HCEC 1CT (cell line): ENCODE results near the gene NRCAM.
A peak's percentile ranks its signal among the peaks of the same experiment; 100 is the strongest.

ENCODE experiments used
- DNase-seq: peaks from one replicate; pipeline ENCODE4 v3.0.0-alpha.2; 2017

The NRCAM gene

GRCh38 chr7:108423089-108423989, 32.9 kb downstream of the NRCAM start:
- no peak for DNase-seq

DNA sequence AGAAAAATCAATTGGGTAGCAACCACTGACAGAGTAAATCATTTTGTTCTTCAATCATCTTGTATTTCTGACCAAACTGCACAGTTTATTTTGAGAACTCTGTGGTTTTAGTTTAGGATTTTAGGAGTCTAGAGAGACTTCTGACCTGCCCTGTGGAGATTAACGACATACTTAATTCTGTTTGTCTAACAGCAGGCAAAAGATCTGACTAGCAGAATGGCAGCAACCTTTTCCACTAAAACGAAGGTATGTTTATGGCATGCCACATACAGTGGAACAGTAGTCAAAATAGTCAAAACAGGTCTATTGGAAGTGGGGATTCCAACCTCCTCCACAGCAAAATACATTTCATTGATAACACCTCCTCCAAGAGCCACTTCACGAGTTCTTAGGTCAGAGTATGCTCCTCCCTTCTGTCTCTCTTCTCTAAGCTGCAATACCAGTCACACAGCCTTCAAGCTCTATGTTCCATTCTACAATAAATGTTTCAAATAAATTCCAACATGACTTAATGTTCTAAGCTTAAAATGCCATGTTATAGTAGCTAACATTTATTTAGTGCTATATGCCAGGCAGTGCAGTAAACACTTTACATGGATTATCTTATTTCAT, 34.4 kb downstream of the NRCAM start:
- DNase-seq = no peak

GRCh38 chr7:108419961-108420908, 36.0 kb downstream of the NRCAM start:
- no peak for DNase-seq

DNA sequence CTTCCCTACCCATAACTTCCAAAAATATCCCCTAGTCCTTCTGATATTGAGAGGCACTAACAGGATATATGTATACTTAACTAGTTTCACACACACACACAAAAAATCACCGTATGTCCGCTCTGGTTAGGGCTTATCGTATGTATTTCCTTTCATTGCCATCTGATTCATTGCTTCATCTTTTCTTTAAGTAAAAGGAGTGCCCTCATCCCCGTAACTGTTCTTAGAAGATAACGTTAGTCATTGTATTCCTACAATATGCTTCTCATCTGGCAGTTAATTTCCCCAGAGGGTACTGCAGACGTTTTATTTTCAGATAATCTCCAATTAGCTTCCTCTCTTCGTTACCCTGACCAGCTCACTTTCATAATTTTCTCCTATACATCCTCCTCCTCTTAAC, 37.3 kb downstream of the NRCAM start:
- no peak for DNase-seq

GRCh38 chr7:108417926-108418325, 38.3 kb downstream of the NRCAM start:
- no peak for DNase-seq

- DNase-seq = no peak
Observed at GRCh38 chr7:108417144-108417543, 39.1 kb downstream of the NRCAM start.

DNA sequence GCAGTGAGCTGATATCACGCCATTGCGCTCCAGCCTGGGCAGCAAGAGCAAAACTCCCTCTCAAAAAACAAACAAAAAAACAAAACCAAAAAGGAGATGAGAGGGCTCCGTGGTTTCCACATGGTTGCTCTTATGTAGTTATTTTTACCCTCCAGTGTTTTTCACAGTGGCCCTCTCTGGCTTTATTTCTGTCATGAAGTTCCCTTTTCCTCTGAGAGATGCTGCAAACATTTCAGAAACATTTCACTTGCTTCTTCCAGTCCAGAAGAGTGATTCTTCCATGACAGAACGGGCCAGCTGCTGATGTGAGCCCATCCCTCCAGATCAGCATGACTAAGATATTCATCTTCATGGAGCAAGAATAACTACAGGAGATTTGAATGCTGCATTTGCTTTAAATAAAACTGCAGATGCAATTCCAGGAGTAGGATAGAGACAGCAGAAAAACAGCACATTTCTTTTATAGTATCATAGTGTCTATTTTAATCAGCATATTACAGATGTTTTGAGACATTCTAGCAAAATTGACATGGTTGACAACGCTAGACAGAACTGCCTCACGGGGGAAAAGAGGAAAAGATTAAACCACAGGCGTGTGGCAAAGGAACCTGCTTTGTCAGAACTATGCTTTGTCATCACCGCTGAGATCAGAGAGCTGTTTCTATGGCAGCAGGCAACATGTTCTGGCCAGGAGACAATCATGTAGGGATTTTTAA, 40.3 kb downstream of the NRCAM start:
- DNase-seq = peak; percentile 32

DNA sequence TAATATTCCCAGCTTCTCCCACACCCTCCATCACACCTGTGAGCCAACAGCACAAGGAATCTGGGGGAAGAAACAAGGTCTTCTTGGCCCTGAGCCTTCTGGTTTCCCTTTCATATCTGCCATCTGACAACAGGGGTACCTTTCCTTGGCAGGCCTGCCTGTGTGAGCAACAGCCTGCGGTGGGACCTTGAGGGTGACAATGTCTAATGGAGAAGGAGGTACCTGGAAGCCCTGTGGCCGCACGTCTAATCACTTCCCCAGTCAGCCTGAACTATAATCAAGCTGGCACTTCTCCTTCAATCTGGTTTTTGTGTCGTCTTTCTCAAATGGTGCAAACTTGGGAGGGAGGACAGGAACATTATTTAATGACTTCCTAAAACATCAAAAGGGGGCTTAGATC, 41.2 kb downstream of the NRCAM start:
- DNase-seq = no peak

GRCh38 chr7:108413782-108414492, 42.3 kb downstream of the NRCAM start:
- DNase-seq = peak; percentile 67

GRCh38 chr7:108413337-108413736, 42.9 kb downstream of the NRCAM start:
- no peak for DNase-seq

- DNase-seq = no peak
Observed at GRCh38 chr7:108409146-108409545, 47.1 kb downstream of the NRCAM start.

- no peak for DNase-seq
Observed at GRCh38 chr7:108408296-108408991, 47.8 kb downstream of the NRCAM start.

- no peak for DNase-seq
Observed at GRCh38 chr7:108407676-108408075, 48.6 kb downstream of the NRCAM start.

DNA sequence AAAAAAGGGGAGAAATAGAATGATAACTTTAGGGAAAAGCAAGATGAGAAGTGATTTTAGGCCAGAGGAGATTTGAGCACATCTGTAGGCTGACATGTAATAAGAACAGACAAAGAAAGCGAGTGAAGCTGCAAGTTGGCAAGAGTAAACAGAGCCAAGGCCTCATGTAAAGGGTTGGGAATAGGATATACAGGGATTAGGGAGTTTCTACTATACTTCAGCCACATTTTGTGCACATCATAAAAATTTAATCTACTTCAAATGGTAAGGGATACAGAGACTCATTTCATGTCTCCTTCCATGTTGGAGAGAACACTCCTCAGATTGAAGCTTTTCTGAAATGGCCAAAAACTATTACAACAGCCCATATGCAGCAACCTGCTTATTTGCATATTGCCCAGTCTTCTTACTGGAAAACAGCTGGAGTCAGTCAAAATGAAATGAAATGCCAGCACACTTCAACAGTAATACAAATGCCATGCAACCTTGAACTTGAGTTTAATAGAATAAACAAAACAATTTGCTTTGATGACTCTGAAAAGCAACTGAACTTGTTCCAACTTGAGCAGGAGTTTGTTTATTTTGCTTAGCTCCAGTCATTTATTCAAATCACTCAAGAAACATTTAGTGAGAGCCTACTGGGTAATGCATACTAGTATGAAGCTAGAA, 49.9 kb downstream of the NRCAM start:
- peak; percentile 91 for DNase-seq

GRCh38 chr7:108404509-108405420, 51.5 kb downstream of the NRCAM start:
- DNase-seq = peak; percentile 14

GRCh38 chr7:108403597-108404217, 52.5 kb downstream of the NRCAM start:
- no peak for DNase-seq

DNA sequence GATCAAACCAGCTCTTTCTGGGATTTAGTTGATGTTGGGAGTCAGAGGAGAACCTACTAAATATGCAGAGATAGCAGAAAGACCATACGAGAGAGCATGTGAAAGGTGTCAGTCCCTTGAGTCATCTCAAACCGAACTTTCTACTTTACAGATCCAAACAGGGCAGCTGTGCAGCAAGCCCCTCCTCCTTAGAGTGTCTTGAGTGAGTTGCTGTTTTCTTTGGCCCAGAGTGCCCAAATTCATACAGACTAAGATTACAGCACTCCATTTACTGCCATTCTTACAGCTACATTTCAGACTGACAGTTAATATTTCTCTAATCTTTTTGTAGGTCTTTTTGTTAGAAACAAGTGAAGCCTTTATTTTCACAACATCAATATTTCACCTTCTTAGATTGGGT, 53.4 kb downstream of the NRCAM start:
- peak; percentile 36 for DNase-seq

GRCh38 chr7:108396080-108396479, 60.2 kb downstream of the NRCAM start:
- DNase-seq = no peak

DNA sequence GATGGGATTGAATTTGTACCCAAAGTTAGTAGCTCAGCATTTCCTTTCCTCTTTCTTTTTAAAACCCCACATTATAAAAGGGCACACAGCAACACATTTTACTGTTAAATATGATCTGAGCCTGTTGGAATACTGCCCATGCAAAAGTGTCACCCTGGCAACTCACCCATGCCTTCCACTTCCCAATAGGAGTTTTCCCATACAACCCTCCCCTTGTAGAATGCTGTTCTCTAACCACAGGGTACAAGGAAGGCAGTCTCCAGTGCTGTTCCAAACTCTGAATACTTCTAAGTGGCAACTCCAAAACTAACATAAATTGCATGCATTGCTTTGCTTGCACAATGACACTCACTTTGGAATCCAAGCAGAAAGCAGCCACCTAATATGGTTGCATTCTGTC, 60.8 kb downstream of the NRCAM start:
- no peak for DNase-seq
